Measurements from ENCODE around the gene ARL4C.
A peak's percentile ranks its signal among the peaks of the same experiment; 100 is the strongest.

ARL4C gene

DNA sequence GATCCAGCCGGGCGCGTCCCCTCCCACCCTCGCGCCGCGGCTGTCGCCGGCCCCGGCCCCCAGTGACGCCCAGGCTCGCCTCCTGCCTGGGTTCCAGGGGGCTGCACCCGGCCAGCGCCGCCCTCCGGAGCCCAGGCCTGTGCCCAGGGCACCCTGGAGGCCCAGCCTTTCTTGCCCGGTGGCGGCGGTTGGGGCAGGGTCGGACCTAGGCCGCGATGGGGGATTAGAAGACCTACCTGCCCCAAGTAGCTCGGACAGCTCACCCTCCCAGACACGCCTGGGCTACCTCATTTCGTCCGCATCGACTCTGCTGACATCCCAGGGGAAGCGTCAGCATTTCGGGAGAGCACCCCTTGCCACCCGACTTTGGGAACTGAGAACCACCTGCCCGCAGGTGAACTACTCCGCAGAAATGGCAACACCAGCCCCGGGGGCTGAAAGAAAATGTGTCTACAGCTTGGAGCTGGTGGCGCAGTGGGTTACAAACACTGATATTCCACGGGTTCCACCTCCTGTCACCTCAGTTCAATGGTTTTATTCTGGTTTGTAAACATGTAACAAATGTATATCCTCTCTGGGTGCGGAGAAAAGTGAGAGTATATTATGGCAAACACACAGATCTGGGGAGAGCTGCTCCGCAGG lies 834 bp upstream of the ARL4C start:
- no peak for DNase-seq

- DNase-seq = peak; percentile 31
These were observed 636 bp downstream of the ARL4C start for GRCh38 chr2:234496055-234496834.

- no peak for DNase-seq
These were observed 1.4 kb downstream of the ARL4C start for GRCh38 chr2:234495251-234496054.

DNA sequence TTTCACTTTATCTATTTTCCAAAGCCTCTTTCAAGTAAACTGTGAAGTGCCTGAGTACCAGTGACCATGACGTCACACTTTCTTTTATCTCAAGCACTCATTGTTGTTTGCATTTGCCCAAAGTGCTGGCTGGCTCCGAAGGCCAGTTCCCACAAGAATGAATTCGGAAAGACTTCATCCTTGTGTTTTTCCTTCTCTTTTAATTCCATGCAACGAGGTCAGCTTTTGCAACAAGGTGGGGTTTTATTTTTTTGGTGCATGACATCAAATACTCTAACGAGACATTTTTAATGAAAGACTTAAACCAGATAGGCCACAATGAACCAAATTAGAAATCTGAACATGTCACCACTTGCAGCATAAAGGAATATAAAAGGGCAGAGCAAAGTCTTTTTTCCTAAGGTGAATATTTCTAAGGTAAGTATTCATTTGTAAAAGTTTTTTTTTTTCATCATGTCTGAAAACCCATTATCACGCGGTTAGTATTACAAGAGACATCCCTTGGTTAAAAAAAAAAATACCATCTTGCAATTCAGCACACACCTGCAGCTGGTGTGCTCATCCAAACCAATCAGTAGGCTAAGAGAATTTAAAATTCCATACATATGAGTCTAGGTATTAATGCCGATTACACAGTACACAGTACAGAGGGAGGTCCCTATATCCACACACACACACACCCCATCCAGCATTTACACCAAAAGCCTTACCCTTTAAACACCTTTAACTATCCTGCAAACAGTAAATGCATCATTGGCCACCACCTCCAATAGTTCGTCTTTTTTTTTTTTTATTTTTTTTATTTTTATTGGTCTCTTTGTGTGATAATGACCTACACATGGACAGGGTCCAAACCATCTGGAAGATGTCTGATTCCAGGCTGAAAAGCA lies 2.3 kb downstream of the ARL4C start:
- no peak for DNase-seq

- DNase-seq = no peak
These were observed 3.1 kb downstream of the ARL4C start for GRCh38 chr2:234493796-234494195.

GRCh38 chr2:234492717-234493485 lies 4.0 kb downstream of the ARL4C start:
- no peak for DNase-seq

GRCh38 chr2:234491897-234492296 lies 5.0 kb downstream of the ARL4C start:
- no peak for DNase-seq

DNA sequence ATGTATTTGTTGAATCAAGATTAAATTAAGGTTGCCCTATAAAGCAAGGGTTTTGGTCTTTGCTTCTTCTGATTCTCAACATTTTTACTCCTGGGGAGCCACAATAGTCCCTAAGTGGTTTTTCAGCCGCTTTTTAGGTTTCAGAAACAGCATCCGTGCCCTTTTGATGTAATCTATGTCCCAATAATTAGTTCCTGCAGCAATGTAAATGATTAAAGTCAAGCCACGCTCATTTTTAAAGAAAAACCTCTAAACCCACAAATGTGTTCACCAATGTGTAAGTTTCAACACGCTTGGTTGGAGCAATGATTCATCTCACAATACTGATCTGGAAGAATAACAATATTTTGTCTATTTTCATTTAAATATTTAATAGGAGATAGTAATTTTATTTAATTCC lies 5.6 kb downstream of the ARL4C start:
- no peak for DNase-seq

DNA sequence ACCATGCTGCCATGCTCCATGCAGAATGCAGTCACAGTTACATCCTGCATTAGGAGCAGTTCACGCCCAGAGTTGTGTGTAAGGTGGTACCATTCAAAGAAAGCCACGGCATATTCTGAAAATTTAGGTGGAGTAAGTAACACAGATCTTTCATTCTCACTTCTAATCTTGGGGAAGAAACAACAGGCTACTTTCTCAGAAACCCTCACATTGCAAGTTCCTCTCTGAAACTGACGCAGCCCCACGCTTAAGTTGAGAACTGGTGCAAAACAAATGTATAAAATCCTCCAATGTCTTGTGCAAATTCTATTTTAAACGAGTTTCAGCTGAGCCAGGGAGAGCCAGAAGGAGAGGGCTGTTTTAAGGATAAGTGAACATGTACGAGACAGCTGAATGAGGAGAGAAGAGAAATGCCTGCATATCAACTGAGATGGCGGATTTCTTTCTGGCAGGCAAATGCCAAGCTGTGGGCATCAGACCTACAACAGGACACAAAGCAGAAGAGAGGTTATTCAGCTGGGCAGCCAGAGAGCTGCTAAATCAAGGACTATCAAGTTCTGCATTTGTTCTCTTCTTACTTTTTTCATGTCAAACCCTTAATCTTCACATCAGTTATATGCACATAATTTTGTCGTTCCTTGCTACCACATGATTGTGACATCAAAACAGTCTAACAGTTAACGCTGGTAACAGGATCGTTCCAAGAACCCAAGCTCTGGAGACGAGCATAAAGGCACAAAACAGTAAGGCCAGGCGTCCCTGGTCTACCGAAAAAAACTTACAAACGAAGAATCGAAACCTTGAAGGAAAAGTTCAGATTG lies 6.4 kb downstream of the ARL4C start:
- no peak for DNase-seq

DNA sequence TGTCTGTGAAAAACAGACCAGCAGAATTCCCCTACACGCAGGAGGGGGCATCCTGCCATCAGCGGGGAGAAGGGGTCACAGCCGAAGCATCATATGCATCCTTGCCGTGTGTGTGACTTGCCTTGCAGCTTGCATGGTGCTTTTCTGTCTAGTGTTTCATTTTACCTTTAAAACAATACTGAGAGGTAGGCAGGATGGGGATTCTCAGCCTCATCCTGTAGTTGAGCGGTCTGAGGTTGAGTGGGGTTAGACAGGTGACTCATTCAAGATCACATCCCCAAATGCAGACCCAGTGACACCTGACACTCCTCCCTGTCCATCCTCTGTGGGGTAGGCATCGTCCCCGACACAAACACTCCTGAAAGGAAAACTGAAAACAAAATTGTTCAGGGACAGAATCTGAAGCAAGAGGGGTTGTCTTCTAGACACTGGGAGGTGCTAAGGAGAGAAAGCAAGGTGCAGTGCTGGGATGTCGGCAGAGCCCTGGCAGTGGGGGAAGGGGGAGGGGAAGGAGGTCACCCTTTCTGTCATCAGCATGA lies 7.9 kb downstream of the ARL4C start:
- peak; percentile 61 for DNase-seq

- DNase-seq = no peak
These were observed 8.4 kb downstream of the ARL4C start for GRCh38 chr2:234488486-234488885.

- DNase-seq = no peak
These were observed 9.5 kb downstream of the ARL4C start for GRCh38 chr2:234487356-234487755.

- DNase-seq = peak; percentile 79
These were observed 13.2 kb downstream of the ARL4C start for GRCh38 chr2:234483568-234484251.

DNA sequence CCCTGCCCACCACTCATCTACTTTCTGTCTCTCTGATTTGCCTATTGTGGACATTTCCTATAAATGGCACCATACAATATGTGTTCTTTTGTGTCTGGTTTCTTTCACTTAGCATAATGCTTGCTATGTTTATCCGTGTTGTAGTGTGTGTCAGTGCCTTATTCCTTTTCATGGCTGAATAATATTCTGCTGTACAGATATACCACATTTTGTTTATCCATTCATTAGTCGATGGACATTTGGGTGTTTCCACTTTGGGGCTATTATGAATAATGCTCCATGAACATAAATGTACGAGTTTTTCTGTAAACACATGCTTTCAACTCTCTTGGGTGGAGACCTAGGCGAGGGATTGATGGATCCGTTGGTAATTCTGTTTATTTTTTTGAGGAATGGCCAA lies 15.6 kb downstream of the ARL4C start:
- no peak for DNase-seq

DNA sequence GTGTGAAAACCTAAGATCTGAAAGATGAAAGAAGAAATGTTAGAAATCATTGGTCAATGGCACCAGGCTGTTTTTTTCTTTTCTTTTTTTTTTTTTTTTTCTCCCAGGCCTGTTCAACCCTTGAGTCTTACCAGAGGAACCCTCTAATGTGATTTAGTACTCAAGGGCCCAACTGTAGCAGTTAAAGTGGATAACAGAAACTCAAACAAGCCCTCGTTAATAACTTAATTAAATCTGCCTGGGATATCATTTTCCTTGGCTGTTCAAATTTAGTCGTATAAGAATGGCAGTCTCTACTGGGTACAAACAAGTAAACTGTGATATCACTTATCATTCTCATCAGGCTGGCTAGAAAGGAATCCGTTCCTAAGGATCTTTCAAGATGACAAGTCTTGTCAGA lies 16.5 kb downstream of the ARL4C start:
- DNase-seq = no peak

GRCh38 chr2:234479465-234479864 lies 17.4 kb downstream of the ARL4C start:
- DNase-seq = no peak

- DNase-seq = peak; percentile 52
These were observed 18.6 kb downstream of the ARL4C start for GRCh38 chr2:234478121-234478858.

DNA sequence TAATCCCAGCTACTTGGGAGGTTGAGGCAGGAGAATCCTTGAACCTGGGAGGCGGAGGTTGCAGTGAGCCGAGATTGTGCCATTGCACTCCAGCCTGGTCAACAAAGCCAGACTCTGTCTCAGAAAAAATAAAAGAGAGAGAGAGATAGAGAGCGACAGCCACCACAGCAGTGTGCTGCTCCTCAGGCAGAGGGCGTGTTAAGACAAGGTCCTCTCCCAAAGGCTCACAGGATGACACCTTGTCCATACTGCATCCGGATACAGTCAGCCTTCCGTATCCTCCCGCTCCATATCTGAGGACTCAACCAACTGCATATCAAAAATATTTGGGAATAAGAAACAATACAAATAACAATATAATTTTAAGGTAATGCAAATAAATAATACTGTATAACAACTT lies 20.1 kb downstream of the ARL4C start:
- no peak for DNase-seq

GRCh38 chr2:234474654-234475053 lies 22.2 kb downstream of the ARL4C start:
- DNase-seq = no peak
